A673 (cell line): ENCODE data around the gene TLE3.

ENCODE experiments used
- EZH2 ChIP-seq: fragments of 200-600 bp; sonication (generic); IDR thresholded peaks from 2 replicates; pipeline ENCODE4 v1.6.1; 2017; ENCODE audit warnings: borderline replicate concordance, low read depth, mild to moderate bottlenecking, mixed read lengths, antibody characterized with exemption, low read length; ENCODE audit not compliant: poor library complexity, severe bottlenecking
- TF ChIP-seq, protein P1 (sequence below): fragments of 300-800, 200-600 bp; sonication (generic); conservative IDR thresholded peaks from 2 replicates; pipeline ENCODE4 v1.5.1; 2017; ENCODE audit warnings: low read depth, mild to moderate bottlenecking, antibody characterized with exemption, low read length, moderate library complexity, mixed read lengths

DNA sequence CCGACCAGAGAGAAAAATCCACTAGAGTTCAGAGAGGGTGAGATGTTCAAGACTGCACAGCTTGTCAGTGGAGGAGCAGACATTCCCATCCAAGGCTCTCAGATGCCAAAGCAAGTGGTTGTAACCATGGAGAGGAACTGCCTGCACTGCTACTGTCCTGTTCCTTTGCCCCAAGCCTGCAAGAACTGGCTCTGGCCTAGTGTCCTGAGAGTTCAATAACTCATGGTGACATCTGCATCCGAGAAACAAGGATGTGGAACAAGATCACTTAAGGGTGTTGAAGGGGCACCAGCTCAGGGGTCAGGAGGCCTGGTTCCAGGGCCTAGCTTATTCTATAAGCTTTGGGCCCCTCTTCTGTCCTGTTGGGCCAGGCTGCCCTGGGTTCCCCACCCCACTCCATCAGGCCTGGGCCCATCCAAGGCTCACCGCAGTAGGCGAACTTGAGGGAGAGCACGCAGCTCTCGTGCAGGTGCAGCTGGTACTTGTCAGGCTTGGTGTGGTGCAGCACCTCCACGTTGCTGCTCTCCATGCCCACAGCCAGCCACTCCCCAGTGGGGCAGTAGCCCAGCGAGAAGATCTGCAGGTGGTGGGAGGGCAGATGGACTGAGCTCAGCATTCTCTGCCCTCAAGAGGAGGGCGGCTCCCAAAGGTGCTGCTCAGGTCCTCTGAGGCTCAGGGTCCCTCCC, 45.6 kb downstream of the TLE3 start:
- TF ChIP-seq, protein P1, sequence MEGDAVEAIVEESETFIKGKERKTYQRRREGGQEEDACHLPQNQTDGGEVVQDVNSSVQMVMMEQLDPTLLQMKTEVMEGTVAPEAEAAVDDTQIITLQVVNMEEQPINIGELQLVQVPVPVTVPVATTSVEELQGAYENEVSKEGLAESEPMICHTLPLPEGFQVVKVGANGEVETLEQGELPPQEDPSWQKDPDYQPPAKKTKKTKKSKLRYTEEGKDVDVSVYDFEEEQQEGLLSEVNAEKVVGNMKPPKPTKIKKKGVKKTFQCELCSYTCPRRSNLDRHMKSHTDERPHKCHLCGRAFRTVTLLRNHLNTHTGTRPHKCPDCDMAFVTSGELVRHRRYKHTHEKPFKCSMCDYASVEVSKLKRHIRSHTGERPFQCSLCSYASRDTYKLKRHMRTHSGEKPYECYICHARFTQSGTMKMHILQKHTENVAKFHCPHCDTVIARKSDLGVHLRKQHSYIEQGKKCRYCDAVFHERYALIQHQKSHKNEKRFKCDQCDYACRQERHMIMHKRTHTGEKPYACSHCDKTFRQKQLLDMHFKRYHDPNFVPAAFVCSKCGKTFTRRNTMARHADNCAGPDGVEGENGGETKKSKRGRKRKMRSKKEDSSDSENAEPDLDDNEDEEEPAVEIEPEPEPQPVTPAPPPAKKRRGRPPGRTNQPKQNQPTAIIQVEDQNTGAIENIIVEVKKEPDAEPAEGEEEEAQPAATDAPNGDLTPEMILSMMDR, result no peak
- TF ChIP-seq EZH2, result no peak
